Heart right ventricle (tissue), 16 donors: ENCODE results near the gene SLC26A8. TPM values are rescaled to one million over a fixed set of nuclear protein-coding genes. Genes with fewer than 3 reads are reported as not detected.
"Not testable (repeated sequence)": the region's sequence is repeated elsewhere in the genome, so short reads cannot be mapped to it uniquely, and the experiment has no call there.

ENCODE experiments used
- ATAC-seq, 8 donors: fragments of 200-7000 bp; cut with Tn5 transposase; one replicate each; pipeline ENCODE4 v1.9.1; 2020; ENCODE audit warnings: mild to moderate bottlenecking in 8 of 8, moderate library complexity in 8 of 8, moderate number of reproducible peaks in 1 of 8
- DNase-seq, 2 donors: peaks; one replicate each; pipeline ENCODE4 v3.0.0-alpha.2; 2020
- H3K27ac ChIP-seq, 10 donors: fragments of 200-600 bp; sonication (generic) in 2 of 10; one replicate each; pipeline versions ENCODE4 v1.5.0 to v1.8.0; 2020 to 2022; ENCODE audit warnings: mild to moderate bottlenecking in 3 of 10
- H3K27me3 ChIP-seq, 7 donors: fragments of 200-600 bp; one replicate each; pipeline ENCODE4 v1.8.0; 2021 to 2022; ENCODE audit warnings: mild to moderate bottlenecking in 2 of 7
- H3K36me3 ChIP-seq, 9 donors: fragments of 200-600 bp; sonication (generic) in 1 of 9; one replicate each; pipeline versions ENCODE4 v1.5.0 to v1.8.0; 2020 to 2022; ENCODE audit warnings: mild to moderate bottlenecking in 2 of 9
- H3K4me1 ChIP-seq, 9 donors: fragments of 200-600 bp; sonication (generic) in 1 of 9; one replicate each; pipeline versions ENCODE4 v1.5.0 to v1.8.0; 2020 to 2022; ENCODE audit warnings: mild to moderate bottlenecking in 4 of 9
- H3K4me3 ChIP-seq, 10 donors: fragments of 200-600 bp; sonication (generic) in 2 of 10; one replicate each; pipeline versions ENCODE4 v1.5.0 to v1.8.0; 2020 to 2022; ENCODE audit warnings: mild to moderate bottlenecking in 7 of 10, moderate library complexity in 2 of 10
- H3K9me3 ChIP-seq, 11 donors: fragments of 200-600 bp in 10 of 11; sonication (generic) in 2 of 11; one replicate each; pipeline versions ENCODE4 v1.5.0 to v1.8.0; 2013 to 2022; ENCODE audit warnings: mild to moderate bottlenecking in 2 of 11, control low read depth in 1 of 11, moderate library complexity in 1 of 11
- CTCF ChIP-seq, 9 donors: fragments of 200-600 bp; sonication (generic) in 2 of 9; IDR thresholded peaks; one replicate each; pipeline versions ENCODE4 v1.5.0 to v1.8.0; 2021 to 2022; ENCODE audit warnings: antibody characterized with exemption in 9 of 9, mild to moderate bottlenecking in 5 of 9, moderate library complexity in 1 of 9
- WGBS, 2 donors: extraction: QIAGEN DNeasy Blood & Tissue Kit; methylation state at CpG; one replicate each; pipeline ENCODE4 v1.1.7; 2013; ENCODE audit warnings: inconsistent platforms in 1 of 2; 5-methylcytosine and 5-hydroxymethylcytosine counted together
- intact Hi-C, 10 donors: fragments of 100-400 bp; cut with DNase I; formaldehyde crosslinking; loops; one replicate each; pipeline versions ENCODE4 v1.11.1 to v1.14.2; 2022
- polyA plus RNA-seq, 2 donors: library from polyadenylated mRNA; stranded (reverse); fragments of 200-250 nt; gene quantifications; one replicate each; pipeline ENCODE4 v1.2.3, GENCODE V29; 2013
- total RNA-seq, 10 donors: library from RNA; stranded (reverse); fragmentation: NEBNext Ultra II Directional in 3 of 10; extraction: Animal tissue kit (Norgen Biotek cat#: 25700) in 3 of 10; gene quantifications; one replicate each; pipeline versions ENCODE4 v1.2.1 to v1.2.4, GENCODE V29; 2021 to 2023
- donor health status: Arrhythmogenic right ventricular cardiomyopathy.
- donor health status: ischemic (EF 13 %, LVEDD 7.1; RV severe dilation, severe dysfunction).
- donor health status: healthy with polysubstance abuse.
- donor health status: DM: no; HTN: yes; CAD: no.
- donor health status: DM: no; HTN: no; CAD: no.
- donor health status: ischemic (EF 25% LVEDD 6.9; RV normal size, moderate dysfunction).
- donor health status: ischemic (EF 25% LVEDD 5.7; RV mildly dilated, moderate dysfunction).
- donor health status: healthy.
- donor health status: DM: yes; HTN: yes; CAD: no.
- donor health status: Ischemic cardiomyopathy.
- donor health status: ischemic (EF 35%, LVEDD 5.7; RV mildly dilated, moderate dysfunction).
- donor health status: nonischemic (EF 11% LVEDD 7.7; RV severe dilation, severe dysfunction).
- donor health status: DM: yes; HTN: yes; CAD: no.
- donor health status: PGD.
- donor health status: ischemic (EF 29% LVEDD 5.4; RV normal size, mild dysfunction).
- donor health status: nonischemic (EF 23%, LVEDD 6.1; RV moderate dilation, normal function).

Gene SLC26A8
- total and polyA plus RNA-seq, 12 donors, result 0.03 to 0.11 (median 0.10) TPM; not detected in 6

- Histone ChIP-seq H3K4me1 (no peaks in the 10 kb centered on the region), H3K9me3 (peaks cover 0 to 25% (median 6%) of the 10 kb centered on the region in 11 donors), H3K4me3 (no peak overlapping the region), H3K27me3 (no peaks in the 10 kb centered on the region), H3K36me3 (peaks cover 0 to 69% (median 0%) of the 10 kb centered on the region in 9 donors), H3K27ac (no peak overlapping the region)
- DNase-seq (no peak), ATAC-seq (no peak)
- TF ChIP-seq CTCF (IDR thresholded peaks at IDR 0.05), result no peak
- 96 to 97% methylated on average over 8 of the region's 8 CpGs for WGBS, 2 donors
- intact Hi-C loops, result no loop called here
Observed at GRCh38 chr6:35911871-35912653, 112.4 kb downstream of the SLC26A8 start.

DNA sequence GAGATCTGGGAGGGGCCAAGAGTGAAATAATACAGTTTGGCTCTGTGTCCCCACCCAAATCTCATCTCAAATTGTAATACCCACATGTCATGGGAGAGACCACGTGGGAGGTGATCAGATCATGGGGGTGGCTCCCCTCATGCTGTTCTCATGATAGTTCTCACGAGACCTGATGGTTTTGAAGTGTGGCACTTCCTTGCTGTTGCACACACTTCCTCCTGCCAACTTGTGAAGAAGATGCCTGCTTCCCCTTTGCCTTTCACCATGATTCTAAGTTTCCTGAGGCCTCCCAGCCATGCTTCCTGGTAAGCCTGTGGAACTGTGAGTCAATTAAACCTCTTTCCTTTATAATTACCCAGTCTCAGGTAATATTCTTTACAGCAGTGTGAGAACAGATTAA, 114.9 kb downstream of the SLC26A8 start:
- H3K27me3 ChIP-seq, intact Hi-C loops, DNase-seq, H3K4me3 ChIP-seq, H3K27ac ChIP-seq, H3K4me1 ChIP-seq, ATAC-seq: not testable (repeated sequence)
- H3K36me3 ChIP-seq, result peaks cover 0 to 57% (median 0%) of the 10 kb centered on the region in 9 donors
- peaks cover 0 to 25% (median 6%) of the 10 kb centered on the region in 11 donors for H3K9me3 ChIP-seq
- 93 to 94% methylated on average over 2 of the region's 2 CpGs for WGBS, 2 donors

DNA sequence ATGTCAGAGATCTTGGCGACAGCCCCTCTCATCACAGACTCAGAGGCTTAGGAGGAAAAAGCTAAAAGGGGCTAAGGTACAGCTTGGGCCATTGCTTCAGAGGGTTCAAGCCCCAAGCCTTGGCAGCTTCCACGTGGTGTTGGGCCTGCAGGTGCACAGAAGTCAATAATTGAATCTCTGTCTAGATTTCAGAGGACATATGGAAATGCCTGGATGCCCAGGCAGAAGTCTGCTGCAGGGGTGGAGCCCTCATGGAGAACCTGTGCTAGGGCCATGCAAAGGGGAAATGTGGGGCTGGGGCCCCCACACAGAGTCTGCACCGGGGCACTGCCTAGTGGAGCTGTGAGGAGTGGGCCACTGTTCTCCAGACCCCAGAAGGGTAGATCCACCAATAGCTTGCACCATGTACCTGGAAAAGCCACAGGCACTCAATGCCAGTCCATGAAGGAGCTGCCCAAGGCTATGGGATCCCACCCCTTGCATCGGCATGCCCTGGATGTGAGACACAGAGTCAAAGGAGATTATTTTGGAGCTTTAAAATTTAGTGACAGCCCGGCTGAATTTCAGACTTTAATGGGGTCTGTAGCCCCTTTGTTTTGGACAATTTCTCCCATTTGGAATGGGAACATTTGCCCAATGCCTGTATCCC, 115.6 kb downstream of the SLC26A8 start:
- H3K27me3 ChIP-seq, ATAC-seq, H3K27ac ChIP-seq, H3K4me3 ChIP-seq, intact Hi-C loops, DNase-seq, H3K4me1 ChIP-seq: not testable (repeated sequence)
- 96 to 98% methylated on average over 5 of the region's 5 CpGs for WGBS, 2 donors
- H3K9me3 ChIP-seq, result peaks cover 0 to 25% (median 6%) of the 10 kb centered on the region in 11 donors
- peaks cover 0 to 57% (median 0%) of the 10 kb centered on the region in 9 donors for H3K36me3 ChIP-seq

DNA sequence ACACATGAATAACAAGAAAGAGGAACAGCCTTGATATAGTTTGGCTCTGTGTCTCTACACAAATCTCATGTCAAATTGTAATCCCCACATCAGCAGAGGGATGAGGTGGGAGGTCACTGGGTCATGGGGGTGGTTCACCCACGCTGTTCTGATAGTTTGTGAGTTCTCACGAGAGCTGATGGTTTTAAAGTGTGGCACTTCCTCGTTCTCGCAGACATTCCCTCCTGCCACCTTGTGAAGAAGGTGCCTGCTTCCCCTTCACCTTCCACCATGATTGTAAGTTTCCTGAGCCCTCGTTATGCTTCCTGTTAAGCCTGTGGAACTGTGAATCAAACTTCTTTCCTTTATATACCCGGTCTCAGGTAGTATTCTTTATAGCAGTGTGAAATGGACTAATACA, 116.7 kb downstream of the SLC26A8 start:
- ATAC-seq (no peak), DNase-seq (no peak)
- WGBS, 2 donors, result 87 to 94% methylated on average over 6 of the region's 6 CpGs
- intact Hi-C loops, result no loop called here
- Histone ChIP-seq H3K27me3 (no peaks in the 10 kb centered on the region), H3K4me1 (no peaks in the 10 kb centered on the region), H3K4me3 (no peak overlapping the region), H3K27ac (no peak overlapping the region), H3K36me3 (peaks cover 0 to 57% (median 0%) of the 10 kb centered on the region in 9 donors), H3K9me3 (peaks cover 0 to 25% (median 6%) of the 10 kb centered on the region in 11 donors)
- no peak for TF ChIP-seq CTCF (IDR thresholded peaks at IDR 0.05)

GRCh38 chr6:35906499-35906846, 118.0 kb downstream of the SLC26A8 start:
- intact Hi-C loops, result no loop called here
- WGBS, 2 donors, result 71 to 74% methylated on average over 2 of the region's 2 CpGs
- H3K4me3 ChIP-seq, result no peak overlapping the region

More at GRCh38 chr6:35906499-35906846, 118.0 kb downstream of the SLC26A8 start:
- no peak for TF ChIP-seq CTCF (IDR thresholded peaks at IDR 0.05)
- ATAC-seq, result no peak
- H3K9me3 ChIP-seq, result peaks cover 0 to 25% (median 6%) of the 10 kb centered on the region in 11 donors
- DNase-seq, result no peak
- H3K36me3 ChIP-seq, result peaks cover 0 to 49% (median 0%) of the 10 kb centered on the region in 9 donors
- no peaks in the 10 kb centered on the region for H3K4me1 ChIP-seq
- H3K27ac ChIP-seq, result no peak overlapping the region
- no peaks in the 10 kb centered on the region for H3K27me3 ChIP-seq
